Measurements from ENCODE around the gene PHF14.
"Not testable (repeated sequence)": the region's sequence is repeated elsewhere in the genome, so short reads cannot be mapped to it uniquely, and the experiment has no call there.

Gene PHF14

GRCh38 chr7:10939911-10940703, 33.6 kb upstream of the PHF14 start:
- Histone ChIP-seq H4K20me1 (ENCODE audit: insufficient read depth, low read length) (no peaks in the 10 kb centered on the region), H3K4me2 (ENCODE audit: low read depth, low read length) (peak overlapping the region; percentile 84), H2AFZ (ENCODE audit: low read length) (peak overlapping the region; percentile 80), H3K4me1 (ENCODE audit: low read length) (peaks cover 19% of the 10 kb centered on the region), H3K36me3 (replicated peaks; ENCODE audit: insufficient read depth, low read length) (peaks cover 3% of the 10 kb centered on the region; the same call in 1 of the 2 replicates), H3K79me2 (ENCODE audit: low read length) (peaks cover 48% of the 10 kb centered on the region), H3K27ac (ENCODE audit: low read length) (peak overlapping the region; percentile 92), H3K9ac (ENCODE audit: low read length) (peak overlapping the region; percentile 85), H3K27me3 (replicated peaks; ENCODE audit: insufficient read depth, low read length) (no peaks in the 10 kb centered on the region), H3K4me3 (ENCODE audit: low read length) (peak overlapping the region; percentile 97), H3K9me2 (replicated peaks; ENCODE audit: insufficient read depth, low read length) (no peaks in the 10 kb centered on the region), H3F3A (ENCODE audit: insufficient read depth, low read length) (peaks cover 20% of the 10 kb centered on the region), H3K9me3 (replicated peaks; ENCODE audit: insufficient read depth, low read length) (no peaks in the 10 kb centered on the region)
- TF ChIP-seq EZH2phosphoT487 (IDR thresholded peaks at IDR 0.05; ENCODE audit: low read length) (no peak), EZH2 (optimal IDR thresholded peaks at IDR 0.05; ENCODE audit: low read depth, low read length) (no peak), CTCF (IDR thresholded peaks at IDR 0.05; ENCODE audit: low read length) (no peak)
- DNase-seq = peak; percentile 97

- DNase-seq = peak; percentile 70
- H3K27me3 ChIP-seq (replicated peaks; ENCODE audit: insufficient read depth, low read length) = no peaks in the 10 kb centered on the region
- H3F3A ChIP-seq (ENCODE audit: insufficient read depth, low read length) = peaks cover 20% of the 10 kb centered on the region
- peak overlapping the region; percentile 85 for H3K9ac ChIP-seq (ENCODE audit: low read length)
- peak overlapping the region; percentile 63 for H2AFZ ChIP-seq (ENCODE audit: low read length)
- peaks cover 40% of the 10 kb centered on the region for H3K79me2 ChIP-seq (ENCODE audit: low read length)
- peak overlapping the region; percentile 92 for H3K27ac ChIP-seq (ENCODE audit: low read length)
- TF ChIP-seq EZH2 (optimal IDR thresholded peaks at IDR 0.05; ENCODE audit: low read depth, low read length) (no peak), EZH2phosphoT487 (IDR thresholded peaks at IDR 0.05; ENCODE audit: low read length) (no peak), CTCF (IDR thresholded peaks at IDR 0.05; ENCODE audit: low read length) (no peak)
- H3K9me2 ChIP-seq (replicated peaks; ENCODE audit: insufficient read depth, low read length) = no peaks in the 10 kb centered on the region
- H3K4me1 ChIP-seq (ENCODE audit: low read length) = peaks cover 19% of the 10 kb centered on the region
- peaks cover 3% of the 10 kb centered on the region; the same call in 1 of the 2 replicates for H3K36me3 ChIP-seq (replicated peaks; ENCODE audit: insufficient read depth, low read length)
- peak overlapping the region; percentile 83 for H3K4me2 ChIP-seq (ENCODE audit: low read depth, low read length)
- peak overlapping the region; percentile 67 for H3K4me3 ChIP-seq (ENCODE audit: low read length)
- H3K9me3 ChIP-seq (replicated peaks; ENCODE audit: insufficient read depth, low read length) = no peaks in the 10 kb centered on the region
- no peaks in the 10 kb centered on the region for H4K20me1 ChIP-seq (ENCODE audit: insufficient read depth, low read length)
Observed at GRCh38 chr7:10940704-10941355, 32.8 kb upstream of the PHF14 start.

GRCh38 chr7:10950494-10950893, 23.2 kb upstream of the PHF14 start:
- no peaks in the 10 kb centered on the region for H3K36me3 ChIP-seq (replicated peaks; ENCODE audit: insufficient read depth, low read length)
- H3K9ac ChIP-seq (ENCODE audit: low read length) = no peak overlapping the region
- no peak for DNase-seq
- H3K4me2 ChIP-seq (ENCODE audit: low read depth, low read length) = no peak overlapping the region
- H3K27me3 ChIP-seq (replicated peaks; ENCODE audit: insufficient read depth, low read length) = no peaks in the 10 kb centered on the region
- TF ChIP-seq EZH2phosphoT487 (IDR thresholded peaks at IDR 0.05; ENCODE audit: low read length) (no peak), CTCF (IDR thresholded peaks at IDR 0.05; ENCODE audit: low read length) (no peak)
- no peak overlapping the region for H3K4me3 ChIP-seq (ENCODE audit: low read length)
- H3K27ac ChIP-seq (ENCODE audit: low read length) = no peak overlapping the region
- no peak overlapping the region for H2AFZ ChIP-seq (ENCODE audit: low read length)
- peaks cover 9% of the 10 kb centered on the region for H3F3A ChIP-seq (ENCODE audit: insufficient read depth, low read length)
- peaks cover 7% of the 10 kb centered on the region for H3K4me1 ChIP-seq (ENCODE audit: low read length)
- H3K79me2 ChIP-seq (ENCODE audit: low read length) = no peaks in the 10 kb centered on the region
- H4K20me1 ChIP-seq (ENCODE audit: insufficient read depth, low read length) = no peaks in the 10 kb centered on the region
- H3K9me2 ChIP-seq (replicated peaks; ENCODE audit: insufficient read depth, low read length) = no peaks in the 10 kb centered on the region
- no peaks in the 10 kb centered on the region for H3K9me3 ChIP-seq (replicated peaks; ENCODE audit: insufficient read depth, low read length)

DNA sequence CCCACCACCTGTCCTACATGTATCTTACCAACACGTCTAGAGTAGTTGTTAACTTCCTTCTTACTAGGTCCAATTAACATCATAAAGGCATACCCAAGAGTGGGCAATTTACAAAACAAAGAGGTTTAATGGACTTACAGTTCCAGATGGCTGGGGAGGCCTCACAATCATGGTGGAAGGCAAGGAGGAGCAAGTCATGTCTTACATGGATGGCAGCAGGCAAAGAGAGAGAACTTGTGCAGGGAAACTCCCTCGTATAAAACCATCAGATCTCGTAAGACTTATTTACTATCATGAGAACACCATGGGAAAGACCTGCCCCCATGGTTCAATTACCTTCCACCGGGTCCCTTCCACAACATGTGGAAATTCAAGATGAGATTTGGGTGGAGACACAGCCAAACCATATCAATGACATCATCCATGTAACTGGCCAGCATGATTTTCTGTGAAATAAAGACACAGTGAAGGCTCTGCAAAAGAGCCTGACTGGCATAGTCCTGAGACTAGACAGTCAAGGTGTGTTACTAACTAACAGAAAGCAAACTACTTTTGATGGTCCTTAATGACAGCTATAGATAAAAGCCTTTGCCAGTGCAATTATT, 22.6 kb upstream of the PHF14 start:
- H3K36me3 ChIP-seq (replicated peaks; ENCODE audit: insufficient read depth, low read length); H3K4me3 ChIP-seq (ENCODE audit: low read length); H3K4me1 ChIP-seq (ENCODE audit: low read length); H3K27ac ChIP-seq (ENCODE audit: low read length); H3K79me2 ChIP-seq (ENCODE audit: low read length); DNase-seq; H2AFZ ChIP-seq (ENCODE audit: low read length); H3K9ac ChIP-seq (ENCODE audit: low read length); H3K27me3 ChIP-seq (replicated peaks; ENCODE audit: insufficient read depth, low read length); H4K20me1 ChIP-seq (ENCODE audit: insufficient read depth, low read length); H3K9me3 ChIP-seq (replicated peaks; ENCODE audit: insufficient read depth, low read length); H3F3A ChIP-seq (ENCODE audit: insufficient read depth, low read length); H3K4me2 ChIP-seq (ENCODE audit: low read depth, low read length); H3K9me2 ChIP-seq (replicated peaks; ENCODE audit: insufficient read depth, low read length): not testable (repeated sequence)

Data from MM.1S (cell line).